Measurements from ENCODE around the gene TFF1.

TFF1 gene

GRCh38 chr21:42349420-42350317 lies 16.7 kb downstream of the TFF1 start:
- ChIA-PET CTCF (interaction anchor here (1.0 to 1.8 kb wide), 4 partner anchors 11 to 91 kb away, joined by 4 to 8 read pairs (median 4); no protein-coding TSS in a partner anchor), POLR2A (no interaction called here)
- TF ChIP-seq CTCF (IDR thresholded peaks at IDR 0.05; ENCODE audit: control extremely low read depth, extremely low read depth, low read depth, missing control alignments), result no peak
- DNase-seq (ENCODE audit: extremely low spot score), result no peak

GRCh38 chr21:42348762-42349161 lies 17.6 kb downstream of the TFF1 start:
- TF ChIP-seq CTCF (IDR thresholded peaks at IDR 0.05; ENCODE audit: control extremely low read depth, extremely low read depth, low read depth, missing control alignments), result no peak

GRCh38 chr21:42347601-42348327 lies 18.6 kb downstream of the TFF1 start:
- ChIA-PET POLR2A (no interaction called here), CTCF (interaction anchor here (1.8 kb wide), 1 partner anchor 38 kb away, joined by 8 read pairs; no protein-coding TSS in a partner anchor)
- no peak for TF ChIP-seq CTCF (IDR thresholded peaks at IDR 0.05; ENCODE audit: control extremely low read depth, extremely low read depth, low read depth, missing control alignments)
- no peak for DNase-seq (ENCODE audit: extremely low spot score)

More at GRCh38 chr21:42348762-42349161, 17.6 kb downstream of the TFF1 start:
- CTCF ChIA-PET, result interaction anchor here (1.0 to 1.8 kb wide), 4 partner anchors 12 to 90 kb away, joined by 4 to 8 read pairs (median 4); no protein-coding TSS in a partner anchor
- DNase-seq (ENCODE audit: extremely low spot score), result no peak
- POLR2A ChIA-PET, result no interaction called here

- CTCF ChIA-PET, result interaction anchor here (1.3 kb wide), 2 partner anchors 10 to 87 kb away, joined by 3 to 4 read pairs; no protein-coding TSS in a partner anchor
- DNase-seq (ENCODE audit: extremely low spot score), result no peak
- TF ChIP-seq CTCF (IDR thresholded peaks at IDR 0.05; ENCODE audit: control extremely low read depth, extremely low read depth, low read depth, missing control alignments), result no peak
- POLR2A ChIA-PET, result no interaction called here
Measured at GRCh38 chr21:42346866-42347600, 19.3 kb downstream of the TFF1 start.

- POLR2A ChIA-PET, result no interaction called here
- TF ChIP-seq CTCF (IDR thresholded peaks at IDR 0.05; ENCODE audit: control extremely low read depth, extremely low read depth, low read depth, missing control alignments), result no peak
- no peak for DNase-seq (ENCODE audit: extremely low spot score)
- CTCF ChIA-PET, result interaction anchor here (1.3 kb wide), 2 partner anchors 9 to 87 kb away, joined by 3 to 4 read pairs; no protein-coding TSS in a partner anchor
Measured at GRCh38 chr21:42346441-42346840, 19.9 kb downstream of the TFF1 start.

GRCh38 chr21:42344631-42345030 lies 21.7 kb downstream of the TFF1 start:
- no peak for TF ChIP-seq CTCF (IDR thresholded peaks at IDR 0.05; ENCODE audit: control extremely low read depth, extremely low read depth, low read depth, missing control alignments)
- no peak for DNase-seq (ENCODE audit: extremely low spot score)
- ChIA-PET POLR2A (no interaction called here), CTCF (no interaction called here)
